Measurements from ENCODE around the gene MAN1A2. TPM values are rescaled to one million over a fixed set of nuclear protein-coding genes. Genes with fewer than 3 reads are reported as not detected.

The MAN1A2 gene
- polyA plus RNA-seq, 1 experiment = 11.9 TPM

- POLR2A ChIA-PET = no interaction called here
These were observed 162.4 kb downstream of the MAN1A2 start for GRCh38 chr1:117529683-117530082.

GRCh38 chr1:117531222-117531621 lies 164.0 kb downstream of the MAN1A2 start:
- TF ChIP-seq CTCF (IDR thresholded peaks at IDR 0.05; ENCODE audit: insufficient read depth, low read depth, low read length) = no peak
- Histone ChIP-seq H3K36me3 (ENCODE audit: control insufficient read depth, insufficient read depth, low read length) (no peaks in the 10 kb centered on the region), H3K4me3 (ENCODE audit: low read depth, low read length) (no peak overlapping the region), H3K27me3 (ENCODE audit: control insufficient read depth, insufficient read depth, low read length) (no peaks in the 10 kb centered on the region)
- no peak for DNase-seq (ENCODE audit: low read depth)
- ChIA-PET CTCF (interaction anchor here (12.5 kb wide), 1 partner anchor 225 kb away, joined by 142 read pairs; no protein-coding TSS in a partner anchor), POLR2A (no interaction called here)

More at GRCh38 chr1:117529683-117530082, 162.4 kb downstream of the MAN1A2 start:
- CTCF ChIA-PET = interaction anchor here (1.1 to 2.1 kb wide), 3 partner anchors 21 to 264 kb away, joined by 3 to 7 read pairs (median 3); no protein-coding TSS in a partner anchor
- TF ChIP-seq CTCF (IDR thresholded peaks at IDR 0.05; ENCODE audit: insufficient read depth, low read depth, low read length) = no peak
- Histone ChIP-seq H3K36me3 (ENCODE audit: control insufficient read depth, insufficient read depth, low read length) (no peaks in the 10 kb centered on the region), H3K27me3 (ENCODE audit: control insufficient read depth, insufficient read depth, low read length) (no peaks in the 10 kb centered on the region), H3K4me3 (ENCODE audit: low read depth, low read length) (no peak overlapping the region)
- DNase-seq (ENCODE audit: low read depth) = no peak

GRCh38 chr1:117534995-117535467 lies 167.8 kb downstream of the MAN1A2 start:
- Histone ChIP-seq H3K4me3 (ENCODE audit: low read depth, low read length) (no peak overlapping the region), H3K36me3 (ENCODE audit: control insufficient read depth, insufficient read depth, low read length) (no peaks in the 10 kb centered on the region), H3K27me3 (ENCODE audit: control insufficient read depth, insufficient read depth, low read length) (no peaks in the 10 kb centered on the region)
- ChIA-PET CTCF (interaction anchor here (0.8 to 12.5 kb wide), 34 partner anchors 9 to 475 kb away, joined by 3 to 142 read pairs (median 4); partner anchors contain the start of gene TTF2), POLR2A (no interaction called here)
- peak; percentile 68 for TF ChIP-seq CTCF (IDR thresholded peaks at IDR 0.05; ENCODE audit: insufficient read depth, low read depth, low read length)
- no peak for DNase-seq (ENCODE audit: low read depth)

GRCh38 chr1:117535821-117536220 lies 168.6 kb downstream of the MAN1A2 start:
- ChIA-PET POLR2A (no interaction called here), CTCF (interaction anchor here (0.9 to 12.5 kb wide), 18 partner anchors 8 to 476 kb away, joined by 3 to 142 read pairs (median 6); partner anchors contain the start of gene TTF2)
- Histone ChIP-seq H3K36me3 (ENCODE audit: control insufficient read depth, insufficient read depth, low read length) (no peaks in the 10 kb centered on the region), H3K4me3 (ENCODE audit: low read depth, low read length) (no peak overlapping the region), H3K27me3 (ENCODE audit: control insufficient read depth, insufficient read depth, low read length) (no peaks in the 10 kb centered on the region)
- no peak for DNase-seq (ENCODE audit: low read depth)
- no peak for TF ChIP-seq CTCF (IDR thresholded peaks at IDR 0.05; ENCODE audit: insufficient read depth, low read depth, low read length)

GRCh38 chr1:117537291-117537920 lies 170.2 kb downstream of the MAN1A2 start:
- H3K27me3 ChIP-seq (ENCODE audit: control insufficient read depth, insufficient read depth, low read length) = no peaks in the 10 kb centered on the region
- TF ChIP-seq CTCF (IDR thresholded peaks at IDR 0.05; ENCODE audit: insufficient read depth, low read depth, low read length) = no peak
- H3K4me3 ChIP-seq (ENCODE audit: low read depth, low read length) = no peak overlapping the region
- POLR2A ChIA-PET = no interaction called here
- no peaks in the 10 kb centered on the region for H3K36me3 ChIP-seq (ENCODE audit: control insufficient read depth, insufficient read depth, low read length)
- CTCF ChIA-PET = interaction anchor here (12.5 kb wide), 1 partner anchor 219 kb away, joined by 142 read pairs; no protein-coding TSS in a partner anchor
- DNase-seq (ENCODE audit: low read depth) = no peak

Measured in BJ (cell line).